ENCODE results near the gene UBE2G2. TPM values are rescaled to one million over a fixed set of nuclear protein-coding genes. Genes with fewer than 3 reads are reported as not detected.

UBE2G2 gene, protein sequence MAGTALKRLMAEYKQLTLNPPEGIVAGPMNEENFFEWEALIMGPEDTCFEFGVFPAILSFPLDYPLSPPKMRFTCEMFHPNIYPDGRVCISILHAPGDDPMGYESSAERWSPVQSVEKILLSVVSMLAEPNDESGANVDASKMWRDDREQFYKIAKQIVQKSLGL
- total RNA-seq, result 51.2 and 56.7 TPM in 2 replicates

DNA sequence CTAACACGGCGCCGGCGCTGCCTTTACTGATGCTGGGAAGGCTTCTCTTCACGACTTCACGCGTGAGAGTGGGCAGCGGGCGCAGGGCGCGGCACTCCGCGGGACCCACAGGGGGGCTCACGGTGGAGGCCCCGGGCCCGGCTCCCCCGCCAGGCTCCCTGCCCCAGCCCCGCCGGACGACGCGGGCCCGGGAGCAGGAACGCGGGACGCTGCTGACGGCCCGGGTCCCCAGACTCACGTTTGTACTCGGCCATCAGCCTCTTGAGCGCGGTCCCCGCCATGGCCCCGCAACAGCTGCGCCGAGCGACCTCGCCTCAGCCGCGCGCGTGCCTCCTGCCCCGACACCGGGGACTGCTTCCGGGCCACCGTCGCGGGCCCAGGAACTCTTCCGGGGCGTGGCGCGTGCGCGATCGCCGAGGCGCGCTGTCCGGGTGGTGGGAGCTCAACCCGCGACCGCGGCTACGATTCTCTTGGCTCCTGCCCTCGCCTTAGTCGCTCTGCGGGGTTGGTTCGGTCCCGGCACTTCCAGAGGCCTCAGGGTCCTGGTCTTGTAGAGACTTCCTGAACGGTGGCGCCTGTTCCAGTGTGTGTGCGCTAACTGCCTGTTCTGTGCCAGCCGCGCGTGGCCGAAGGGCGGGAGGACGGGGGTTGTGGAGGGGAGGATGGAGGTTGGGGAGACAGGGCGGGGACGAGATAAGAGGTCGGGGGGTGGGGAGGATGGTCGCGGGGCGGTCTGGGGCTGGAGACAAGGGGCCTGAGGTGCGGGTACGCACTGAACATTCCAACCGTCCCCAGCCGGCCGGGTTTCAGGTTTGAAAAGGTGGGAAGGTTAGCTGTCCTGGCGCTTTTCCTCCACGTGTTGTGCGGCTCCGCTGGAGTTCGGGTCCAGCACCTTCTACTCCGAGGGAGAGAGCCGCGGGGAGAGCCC lies at the start of gene UBE2G2:
TSS of gene UBE2G2 (minus strand) at position 353 of the 928 bp plus-strand sequence. CDS start at position 281, 72 bp downstream.

DNA sequence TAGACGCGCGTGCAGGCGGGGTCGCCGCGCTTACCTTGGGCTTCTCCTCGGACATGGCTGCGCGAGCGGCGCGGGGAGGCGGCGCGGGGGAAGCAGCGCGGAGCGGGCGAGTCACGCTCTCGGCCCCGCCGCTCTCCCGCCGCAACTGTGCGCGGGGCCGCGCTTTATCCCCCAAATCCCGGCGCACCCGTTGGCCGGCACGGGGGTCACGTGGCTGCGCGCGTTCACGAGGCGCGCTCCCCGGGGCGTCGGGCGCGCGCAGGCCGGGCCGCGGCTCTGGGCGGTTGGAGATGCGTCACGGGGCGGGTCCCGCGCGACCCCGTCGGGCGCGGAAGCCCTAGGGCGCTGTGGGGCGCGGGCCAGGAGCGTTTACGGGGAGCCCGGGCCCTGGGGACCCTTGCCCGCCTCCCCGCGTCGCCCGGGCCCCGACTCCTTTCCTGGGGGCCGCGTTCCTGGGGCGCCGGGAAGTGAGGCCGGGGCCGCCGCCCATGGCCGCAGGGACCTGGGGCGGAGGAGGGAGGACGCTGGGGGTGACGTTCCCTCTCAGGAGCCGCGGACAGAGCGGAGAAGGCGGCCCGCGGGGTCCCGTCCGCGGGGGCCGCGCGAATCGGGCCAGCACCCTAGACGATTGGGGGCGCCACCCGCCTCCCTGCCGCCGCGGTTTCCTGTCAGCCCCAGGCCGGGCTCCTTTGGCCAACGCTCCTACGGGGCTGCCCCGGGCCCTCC lies 16.5 kb upstream of the UBE2G2 start, which contains the start of gene SUMO3:
TSS of gene SUMO3 (minus strand) at position 149 of the 726 bp plus-strand sequence. CDS start at position 55, 94 bp downstream.

Other genes with a start within 250 kb of the UBE2G2 start
- gene KRTAP10-3, start 243.0 kb downstream of the UBE2G2 start, total RNA-seq, result not detected in 2 replicates
- gene KRTAP10-4, start 228.1 kb downstream of the UBE2G2 start, total RNA-seq, result not detected in 2 replicates
- not detected in 2 replicates for gene KRTAP10-5, start 221.2 kb downstream of the UBE2G2 start, total RNA-seq
- not detected in 2 replicates for gene KRTAP10-6, start 209.3 kb downstream of the UBE2G2 start, total RNA-seq
- gene KRTAP10-7, start 201.2 kb downstream of the UBE2G2 start, total RNA-seq, result not detected in 2 replicates
- not detected in 2 replicates for gene KRTAP10-8, start 189.7 kb downstream of the UBE2G2 start, total RNA-seq
- not detected in 2 replicates for gene KRTAP10-9, start 174.7 kb downstream of the UBE2G2 start, total RNA-seq
- not detected in 2 replicates for gene KRTAP10-10, start 164.5 kb downstream of the UBE2G2 start, total RNA-seq
- not detected in 2 replicates for gene KRTAP10-11, start 155.4 kb downstream of the UBE2G2 start, total RNA-seq
- gene KRTAP12-4, start 147.2 kb downstream of the UBE2G2 start, total RNA-seq, result not detected in 2 replicates
- gene KRTAP12-3, start 143.9 kb downstream of the UBE2G2 start, total RNA-seq, result not detected in 2 replicates
- not detected in 2 replicates for gene KRTAP12-2, start 134.9 kb downstream of the UBE2G2 start, total RNA-seq
- not detected in 2 replicates for gene KRTAP12-1, start 119.7 kb downstream of the UBE2G2 start, total RNA-seq
- not detected in 2 replicates for gene KRTAP10-12, start 104.6 kb downstream of the UBE2G2 start, total RNA-seq
- gene TSPEAR, start 90.2 kb downstream of the UBE2G2 start, total RNA-seq, result 0.10 TPM in 1 of 2 replicates, not detected in the other
- 98.6 and 106 TPM in 2 replicates for gene SUMO3, start 16.2 kb upstream of the UBE2G2 start, total RNA-seq
- gene PTTG1IP, start 71.9 kb upstream of the UBE2G2 start, total RNA-seq, result 367 and 382 TPM in 2 replicates
- gene ITGB2, start 119.1 kb upstream of the UBE2G2 start, total RNA-seq, result not detected in 2 replicates
- 29.5 and 34.4 TPM in 2 replicates for gene SLX9, start 138.2 kb upstream of the UBE2G2 start, total RNA-seq

All from mammary microvascular endothelial cell (primary cell).